ENCODE data around the gene PTPRR. TPM values are rescaled to one million over a fixed set of nuclear protein-coding genes. Genes with fewer than 3 reads are reported as not detected.

Gene PTPRR
- total RNA-seq, 4 donors from 2014 or later, result 0.24 to 0.95 (median 0.30) TPM

DNA sequence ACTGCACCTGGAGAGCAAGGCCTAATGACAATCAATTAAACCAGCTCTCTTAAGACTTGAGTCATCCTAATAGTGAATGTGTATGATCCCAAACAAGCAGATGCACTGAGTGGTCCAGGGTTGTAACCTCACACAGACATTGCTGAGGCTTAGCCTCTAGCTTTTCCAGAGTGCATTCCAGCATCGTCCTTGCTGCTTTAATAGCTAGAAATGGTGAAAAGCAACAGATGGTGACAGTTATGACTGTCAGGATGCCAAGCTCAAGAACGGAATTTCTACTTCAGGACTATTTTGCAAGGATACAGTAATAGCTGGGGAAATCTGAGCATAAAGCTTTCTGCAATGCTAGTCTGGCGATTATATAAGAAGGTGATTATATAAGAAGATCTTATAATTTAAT lies 34.6 kb downstream of the PTPRR start:
- TF ChIP-seq, protein P1, sequence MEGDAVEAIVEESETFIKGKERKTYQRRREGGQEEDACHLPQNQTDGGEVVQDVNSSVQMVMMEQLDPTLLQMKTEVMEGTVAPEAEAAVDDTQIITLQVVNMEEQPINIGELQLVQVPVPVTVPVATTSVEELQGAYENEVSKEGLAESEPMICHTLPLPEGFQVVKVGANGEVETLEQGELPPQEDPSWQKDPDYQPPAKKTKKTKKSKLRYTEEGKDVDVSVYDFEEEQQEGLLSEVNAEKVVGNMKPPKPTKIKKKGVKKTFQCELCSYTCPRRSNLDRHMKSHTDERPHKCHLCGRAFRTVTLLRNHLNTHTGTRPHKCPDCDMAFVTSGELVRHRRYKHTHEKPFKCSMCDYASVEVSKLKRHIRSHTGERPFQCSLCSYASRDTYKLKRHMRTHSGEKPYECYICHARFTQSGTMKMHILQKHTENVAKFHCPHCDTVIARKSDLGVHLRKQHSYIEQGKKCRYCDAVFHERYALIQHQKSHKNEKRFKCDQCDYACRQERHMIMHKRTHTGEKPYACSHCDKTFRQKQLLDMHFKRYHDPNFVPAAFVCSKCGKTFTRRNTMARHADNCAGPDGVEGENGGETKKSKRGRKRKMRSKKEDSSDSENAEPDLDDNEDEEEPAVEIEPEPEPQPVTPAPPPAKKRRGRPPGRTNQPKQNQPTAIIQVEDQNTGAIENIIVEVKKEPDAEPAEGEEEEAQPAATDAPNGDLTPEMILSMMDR (IDR thresholded peaks at IDR 0.05), result no peak
- DNase-seq (ENCODE audit: low spot score) (no peak), ATAC-seq (ENCODE audit: low FRiP score) (no peak)

DNA sequence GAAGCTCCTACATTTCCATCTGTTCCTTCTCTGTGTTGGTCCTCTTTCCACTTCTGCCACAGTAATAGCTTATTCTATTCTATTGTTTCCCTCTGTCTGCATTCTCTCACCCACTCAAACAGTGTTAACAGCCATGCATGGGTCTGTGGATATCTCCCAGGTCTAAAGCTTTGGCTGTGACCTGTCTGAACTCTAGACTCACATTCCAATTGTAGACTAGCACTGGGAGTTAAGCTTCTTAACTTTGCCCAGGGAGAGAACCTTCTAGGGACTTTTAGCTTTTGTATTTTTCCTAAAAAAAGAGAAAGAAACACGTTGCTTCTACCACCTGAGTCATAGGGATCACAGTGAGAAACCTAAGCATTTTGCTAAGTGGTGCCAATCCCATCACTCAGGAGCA lies 36.7 kb downstream of the PTPRR start:
- no peak for DNase-seq (ENCODE audit: low spot score)
- no peak for ATAC-seq (ENCODE audit: low FRiP score)
- TF ChIP-seq, protein P1 (IDR thresholded peaks at IDR 0.05), result no peak

DNA sequence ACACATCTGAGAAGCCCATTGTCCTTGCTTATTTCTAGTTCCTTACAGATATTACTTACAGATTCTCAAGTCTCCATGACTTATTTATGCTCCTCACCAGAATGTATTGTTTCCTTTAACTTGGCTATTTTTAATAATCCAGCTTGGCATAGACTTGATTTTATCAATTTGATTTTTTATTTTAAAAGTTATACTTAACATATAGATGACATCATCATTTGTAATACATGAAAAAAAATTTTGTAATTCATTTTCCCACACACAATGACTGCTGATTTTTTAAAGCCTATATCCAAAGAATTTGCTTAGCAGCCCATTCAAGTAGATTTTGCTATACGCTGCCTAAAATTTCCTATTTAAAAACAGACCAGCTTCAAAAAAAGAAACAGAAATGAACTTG lies 39.8 kb downstream of the PTPRR start:
- TF ChIP-seq, protein P1 (IDR thresholded peaks at IDR 0.05), result no peak
- ATAC-seq (ENCODE audit: low FRiP score) (no peak), DNase-seq (ENCODE audit: low spot score) (no peak)

DNA sequence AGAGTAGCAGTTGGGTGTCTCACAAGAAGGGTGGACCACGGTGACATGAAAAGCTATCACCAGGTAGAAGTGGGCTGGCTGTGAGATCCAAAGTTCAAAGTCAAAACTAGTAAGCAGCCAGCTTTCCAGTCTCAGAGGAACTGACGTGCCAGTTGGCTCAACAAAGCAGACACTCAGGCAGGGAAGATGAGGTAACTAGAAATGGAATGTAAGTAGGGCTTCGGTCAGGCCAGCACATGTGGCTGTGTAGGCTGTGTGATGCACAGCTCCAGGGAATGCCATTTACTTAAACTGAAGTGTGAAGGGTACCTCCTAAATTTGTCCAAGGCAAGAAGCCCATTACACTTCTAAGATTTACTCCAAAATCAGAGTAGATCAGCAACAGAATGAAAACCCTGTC lies 43.6 kb downstream of the PTPRR start:
- ATAC-seq (ENCODE audit: low FRiP score) (no peak), DNase-seq (ENCODE audit: low spot score) (no peak)
- TF ChIP-seq, protein P1 (IDR thresholded peaks at IDR 0.05), result no peak

DNA sequence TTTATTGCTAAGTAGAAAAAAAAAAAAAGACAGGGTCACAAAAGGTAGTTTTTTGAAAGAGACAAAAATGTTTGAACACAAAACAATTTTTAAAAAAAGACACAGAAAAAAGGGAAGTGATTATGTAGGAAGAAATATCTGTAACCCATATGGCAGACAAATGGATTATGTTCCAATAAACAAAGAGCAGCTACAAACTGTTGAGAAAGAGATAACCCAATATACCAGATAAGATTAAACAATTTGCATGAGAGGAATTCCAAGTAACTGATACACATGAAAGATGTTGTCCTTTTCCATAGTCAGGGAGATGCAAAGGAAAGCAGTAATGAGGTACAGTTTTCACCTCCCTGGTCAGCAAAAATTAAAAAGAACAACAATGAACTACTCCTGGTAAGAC lies 44.9 kb downstream of the PTPRR start:
- TF ChIP-seq, protein P1 (IDR thresholded peaks at IDR 0.05), result no peak
- DNase-seq (ENCODE audit: low spot score), result no peak
- ATAC-seq (ENCODE audit: low FRiP score), result no peak

DNA sequence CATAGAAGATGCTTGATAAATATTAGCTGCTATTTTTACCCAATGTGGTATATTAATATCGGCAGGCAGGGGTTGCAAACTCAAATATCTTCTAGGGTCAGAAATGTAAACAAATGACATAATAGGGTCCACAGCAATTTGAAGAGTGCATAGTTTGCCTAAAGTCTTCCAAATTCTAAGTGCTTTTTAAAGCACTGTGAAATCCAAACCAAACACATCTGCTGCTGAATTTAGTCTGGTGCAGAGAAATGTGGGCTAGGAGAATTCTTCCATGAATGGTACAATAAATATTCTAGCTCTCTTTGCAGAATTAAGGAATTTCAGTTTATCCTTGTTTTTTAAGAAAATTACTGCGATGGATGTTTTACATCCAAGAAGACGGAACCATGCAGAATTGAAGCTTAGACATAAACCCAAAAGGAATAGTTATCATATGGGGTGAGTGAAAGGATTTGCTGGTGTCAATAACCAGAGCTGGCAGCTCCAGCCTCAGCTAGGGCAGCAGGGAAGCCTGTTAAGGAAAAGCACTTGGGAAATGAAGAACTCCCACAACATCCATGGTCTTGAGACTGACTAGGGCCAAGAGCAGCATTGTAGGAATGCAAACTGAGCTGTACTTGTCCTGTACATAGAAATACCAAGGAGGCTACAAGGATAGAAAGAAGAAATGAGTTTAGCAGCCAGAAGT lies 65.5 kb downstream of the PTPRR start:
- TF ChIP-seq, protein P1 (IDR thresholded peaks at IDR 0.05), result no peak
- ATAC-seq (ENCODE audit: low FRiP score), result no peak
- DNase-seq (ENCODE audit: low spot score), result no peak

DNA sequence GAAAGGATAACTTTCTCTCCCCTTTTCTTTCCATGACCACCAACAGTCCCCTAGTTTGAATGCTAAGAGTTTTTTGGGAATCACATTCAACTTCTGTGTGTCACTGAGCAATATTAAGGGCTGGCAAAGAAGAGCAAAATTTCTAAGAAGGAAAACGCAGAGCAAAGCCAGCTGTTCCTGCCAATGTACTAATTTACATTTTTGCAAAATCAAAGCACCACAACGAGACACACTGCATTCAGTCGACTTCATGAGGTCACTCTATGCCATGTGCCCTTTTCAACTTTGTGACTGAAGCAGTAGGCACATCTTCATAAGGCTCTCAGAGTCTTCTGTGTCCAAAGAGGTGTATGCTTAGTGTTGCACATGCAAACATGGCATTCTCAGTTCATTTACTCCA lies 66.4 kb downstream of the PTPRR start:
- TF ChIP-seq, protein P1 (IDR thresholded peaks at IDR 0.05), result no peak
- ATAC-seq (ENCODE audit: low FRiP score) (no peak), DNase-seq (ENCODE audit: low spot score) (no peak)
